ENCODE results near the gene ZNF579. TPM values are rescaled to one million over a fixed set of nuclear protein-coding genes. Genes with fewer than 3 reads are reported as not detected.
"Not testable (repeated sequence)": the region's sequence is repeated elsewhere in the genome, so short reads cannot be mapped to it uniquely, and the experiment has no call there.

Gene ZNF579
- total and polyA plus RNA-seq, 9 of the 15 experiments (the other 6 are each of a cell fraction or from before 2014, with no cell fraction given): 0.06 to 15.9 (median 1.6) TPM

GRCh38 chr19:55534280-55534679 is 46.4 kb downstream of the ZNF579 start:
- H3K79me2 ChIP-seq (ENCODE audit: control insufficient read depth, insufficient read depth, low read length); H3K27me3 ChIP-seq (ENCODE audit: control insufficient read depth in 2 of 2, insufficient read depth in 2 of 2, low read length in 2 of 2); H3K4me3 ChIP-seq; in situ Hi-C loops (cut with MboI); H3K27ac ChIP-seq (ENCODE audit: extremely low read depth, low read depth, low read length); H4K20me1 ChIP-seq (replicated peaks; ENCODE audit: control insufficient read depth, insufficient read depth, low read length); H3K36me3 ChIP-seq (ENCODE audit: control insufficient read depth, insufficient read depth, low read length); intact Hi-C loops (cut with micrococcal nuclease); CTCF ChIA-PET (ENCODE audit: low intra/inter-chr PET ratio); FAIRE-seq; BruUV-seq (replicated peaks); H3K9ac ChIP-seq (ENCODE audit: insufficient read depth in 1 of 2, low read depth in 2 of 2, low read length in 2 of 2); POLR2A ChIA-PET; ATAC-seq; DNase-seq (ENCODE audit: extremely low read depth in 1 of 4, low spot score in 3 of 4); H3K9me3 ChIP-seq (replicated peaks; ENCODE audit: control insufficient read depth, insufficient read depth, low read depth, low read length); H3K4me2 ChIP-seq (ENCODE audit: insufficient read depth, low read length); H3K9me1 ChIP-seq (ENCODE audit: control insufficient read depth, insufficient read depth, low read length); H2AFZ ChIP-seq (ENCODE audit: low read depth, low read length): not testable (repeated sequence)
- peaks cover 0 to 39% of the 10 kb centered on the region in 2 experiments; a peak in 2 of 5 replicates for H3K4me1 ChIP-seq (replicated peaks in 1 of 2; ENCODE audit: control insufficient read depth in 2 of 2, insufficient read depth in 2 of 2, low read length in 2 of 2)
- TF ChIP-seq BCOR (IDR thresholded peaks at IDR 0.05): peak; percentile 23; the same call in 1 of the 2 replicates
- peak; percentile 59 for TF ChIP-seq ZNF121 (CRISPR knock-in tag; conservative IDR thresholded peaks at IDR 0.05)
- WGBS (ENCODE audit: insufficient coverage, low coverage, missing lambda C conversion rate): 36% methylated on average over 7 of the region's 7 CpGs

GRCh38 chr19:55530996-55531395 is 49.7 kb downstream of the ZNF579 start:
- no peak overlapping the region for H3K4me3 ChIP-seq
- BruUV-seq (replicated peaks): no TSS peak
- no peaks in the 10 kb centered on the region for H4K20me1 ChIP-seq (replicated peaks; ENCODE audit: control insufficient read depth, insufficient read depth, low read length)
- no peak overlapping the region for H3K27ac ChIP-seq (ENCODE audit: extremely low read depth, low read depth, low read length)
- CTCF ChIA-PET (ENCODE audit: low intra/inter-chr PET ratio): no interaction called here
- no peaks in the 10 kb centered on the region for H3K79me2 ChIP-seq (ENCODE audit: control insufficient read depth, insufficient read depth, low read length)
- H3K9me1 ChIP-seq (ENCODE audit: control insufficient read depth, insufficient read depth, low read length): no peaks in the 10 kb centered on the region
- no peak overlapping the region for H2AFZ ChIP-seq (ENCODE audit: low read depth, low read length)
- in situ Hi-C loops (cut with MboI): no loop called here
- intact Hi-C loops (cut with micrococcal nuclease): no loop called here
- no peaks in the 10 kb centered on the region; a peak in 1 of 5 replicates for H3K27me3 ChIP-seq (ENCODE audit: control insufficient read depth in 2 of 2, insufficient read depth in 2 of 2, low read length in 2 of 2)
- DNase-seq (ENCODE audit: extremely low read depth in 1 of 4, low spot score in 3 of 4) (no peak), ATAC-seq (no peak), FAIRE-seq (no peak)
- peaks cover 0 to 34% of the 10 kb centered on the region in 2 experiments; a peak in 3 of 5 replicates for H3K4me1 ChIP-seq (replicated peaks in 1 of 2; ENCODE audit: control insufficient read depth in 2 of 2, insufficient read depth in 2 of 2, low read length in 2 of 2)
- WGBS (ENCODE audit: insufficient coverage, low coverage, missing lambda C conversion rate): 71% methylated on average over 26 of the region's 26 CpGs
- peaks cover 12% of the 10 kb centered on the region for H3K9me3 ChIP-seq (replicated peaks; ENCODE audit: control insufficient read depth, insufficient read depth, low read depth, low read length)
- TF ChIP-seq TOE1 (IDR thresholded peaks at IDR 0.05; ENCODE audit: borderline replicate concordance) (no peak), TOE1 (CRISPR knock-in tag; IDR thresholded peaks at IDR 0.05; ENCODE audit: borderline replicate concordance, low read depth) (no peak)
- H3K4me2 ChIP-seq (ENCODE audit: insufficient read depth, low read length): no peak overlapping the region
- POLR2A ChIA-PET: interaction anchor here (0.5 kb wide), 1 partner anchor 27 kb away, joined by 3 read pairs; no protein-coding TSS in a partner anchor
- no peaks in the 10 kb centered on the region for H3K36me3 ChIP-seq (ENCODE audit: control insufficient read depth, insufficient read depth, low read length)
- H3K9ac ChIP-seq (ENCODE audit: insufficient read depth in 1 of 2, low read depth in 2 of 2, low read length in 2 of 2): peak overlapping the region in 1 of 2 experiments; percentile 64; a peak in 2 of 4 replicates

Measured in K562 (cell line).